OCI-LY3 (cell line): Measurements from ENCODE around the gene LPP.

ENCODE experiments used
- H2AFZ ChIP-seq: fragments of 200-600, 300-600 bp; shearing (Covaris generic); 2 replicates; pipeline ENCODE4 v1.6.0; 2014; ENCODE audit warnings: antibody characterized with exemption, low read depth, low read length
- H3K27ac ChIP-seq: fragments of 200-600, 300-600 bp; sonication (generic); 2 replicates; pipeline ENCODE4 v1.5.1; 2014; ENCODE audit warnings: mild to moderate bottlenecking, low read length, moderate library complexity, mixed read lengths
- H3K27me3 ChIP-seq: fragments of 200-600, 300-600 bp; sonication (generic); 2 replicates; pipeline ENCODE4 v1.6.1; 2014; ENCODE audit warnings: low read depth, low read length, mixed read lengths
- H3K36me3 ChIP-seq: fragments of 200-600, 300-600 bp; sonication (generic); replicated peaks from 2 replicates; pipeline ENCODE3; 2014; ENCODE audit warnings: low read depth, low read length, mixed read lengths
- H3K4me1 ChIP-seq: fragments of 300-600, 200-600 bp; sonication (generic); 2 replicates; pipeline ENCODE4 v1.6.1; 2014; ENCODE audit warnings: low read length, mixed read lengths
- H3K4me2 ChIP-seq: fragments of 200-600, 300-600 bp; sonication (generic); 2 replicates; pipeline ENCODE4 v1.6.1; 2014; ENCODE audit warnings: low read length, mixed read lengths
- H3K4me3 ChIP-seq: fragments of 300-600, 200-600 bp; sonication (generic); 2 replicates; pipeline ENCODE4 v1.5.1; 2014; ENCODE audit warnings: antibody characterized with exemption, mild to moderate bottlenecking, low read length, moderate library complexity
- H3K79me2 ChIP-seq: fragments of 300-600, 200-600 bp; shearing (Covaris generic); 2 replicates; pipeline ENCODE4 v1.6.1; 2014; ENCODE audit warnings: mild to moderate bottlenecking, low read length, mixed read lengths
- H3K9ac ChIP-seq: fragments of 300-600, 200-600 bp; shearing (Covaris generic); 2 replicates; pipeline ENCODE4 v1.6.0; 2014; ENCODE audit warnings: mild to moderate bottlenecking, low read length, moderate library complexity
- H3K9me3 ChIP-seq: fragments of 200-600, 300-600 bp; shearing (Covaris generic); 2 replicates; pipeline ENCODE4 v1.6.1; 2014; ENCODE audit warnings: low read length, mixed read lengths; ENCODE audit not compliant: insufficient read depth
- H4K20me1 ChIP-seq: fragments of 200-600, 300-600 bp; sonication (generic); 2 replicates; pipeline ENCODE4 v1.6.1; 2016; ENCODE audit warnings: low read length, mixed read lengths; ENCODE audit not compliant: insufficient read depth
- CTCF ChIP-seq: fragments of 200-600, 300-600 bp; sonication (generic); IDR thresholded peaks from 2 replicates; pipeline ENCODE4 v1.5.1; 2014; ENCODE audit warnings: antibody characterized with exemption, low read length, low read depth
- EZH2phosphoT487 ChIP-seq: fragments of 200-600 bp; shearing (Covaris generic); IDR thresholded peaks from 2 replicates; pipeline ENCODE4 v1.6.1; 2018; ENCODE audit warnings: antibody characterized with exemption, mixed run types, low read depth

Gene LPP

GRCh38 chr3:188332085-188332484 is 178.1 kb downstream of the LPP start:
- H3K9me3 ChIP-seq = no peaks in the 10 kb centered on the region
- no peak overlapping the region for H3K27ac ChIP-seq
- H4K20me1 ChIP-seq = no peaks in the 10 kb centered on the region
- H3K36me3 ChIP-seq = peaks cover 4% of the 10 kb centered on the region
- TF ChIP-seq EZH2phosphoT487 (no peak), CTCF (no peak)
- H3K4me3 ChIP-seq = no peak overlapping the region
- H3K27me3 ChIP-seq = peaks cover 8% of the 10 kb centered on the region; the same call in 1 of the 2 replicates
- no peak overlapping the region for H3K9ac ChIP-seq
- no peaks in the 10 kb centered on the region for H3K79me2 ChIP-seq
- H3K4me1 ChIP-seq = peaks cover 24% of the 10 kb centered on the region
- H2AFZ ChIP-seq = no peak overlapping the region
- no peak overlapping the region for H3K4me2 ChIP-seq

GRCh38 chr3:188335656-188336055 is 181.7 kb downstream of the LPP start:
- Histone ChIP-seq H3K36me3 (no peaks in the 10 kb centered on the region), H3K79me2 (no peaks in the 10 kb centered on the region), H3K27me3 (no peaks in the 10 kb centered on the region), H3K4me1 (peaks cover 21% of the 10 kb centered on the region), H3K9ac (no peak overlapping the region), H2AFZ (no peak overlapping the region), H3K4me3 (no peak overlapping the region), H4K20me1 (no peaks in the 10 kb centered on the region), H3K4me2 (no peak overlapping the region), H3K27ac (no peak overlapping the region), H3K9me3 (no peaks in the 10 kb centered on the region)
- TF ChIP-seq CTCF (no peak), EZH2phosphoT487 (no peak)

DNA sequence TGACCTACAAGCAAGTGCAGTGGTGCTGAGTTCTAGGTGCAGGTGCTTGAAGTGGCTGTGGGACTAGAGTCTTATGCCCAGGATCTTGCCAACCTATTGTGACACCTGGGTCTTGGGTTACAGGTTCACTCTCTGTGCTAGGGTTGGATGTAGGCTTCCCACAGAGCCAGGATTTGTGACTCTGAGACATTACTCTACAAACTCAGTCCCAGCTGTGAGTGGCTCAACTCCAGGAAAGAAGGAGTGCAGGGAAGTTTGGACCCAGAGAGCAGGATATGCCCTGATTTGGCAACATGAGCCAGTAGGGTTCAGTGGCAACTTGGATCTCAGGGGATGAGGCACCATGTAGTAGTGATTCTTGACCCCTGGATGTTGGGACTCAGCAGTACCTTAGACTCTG is 182.2 kb downstream of the LPP start:
- Histone ChIP-seq H3K36me3 (no peaks in the 10 kb centered on the region), H3K4me2 (no peak overlapping the region), H3K27me3 (no peaks in the 10 kb centered on the region), H4K20me1 (no peaks in the 10 kb centered on the region), H3K9me3 (no peaks in the 10 kb centered on the region), H3K9ac (no peak overlapping the region), H2AFZ (no peak overlapping the region), H3K4me3 (no peak overlapping the region), H3K79me2 (no peaks in the 10 kb centered on the region), H3K4me1 (peaks cover 26% of the 10 kb centered on the region), H3K27ac (no peak overlapping the region)
- TF ChIP-seq EZH2phosphoT487 (no peak), CTCF (no peak)

DNA sequence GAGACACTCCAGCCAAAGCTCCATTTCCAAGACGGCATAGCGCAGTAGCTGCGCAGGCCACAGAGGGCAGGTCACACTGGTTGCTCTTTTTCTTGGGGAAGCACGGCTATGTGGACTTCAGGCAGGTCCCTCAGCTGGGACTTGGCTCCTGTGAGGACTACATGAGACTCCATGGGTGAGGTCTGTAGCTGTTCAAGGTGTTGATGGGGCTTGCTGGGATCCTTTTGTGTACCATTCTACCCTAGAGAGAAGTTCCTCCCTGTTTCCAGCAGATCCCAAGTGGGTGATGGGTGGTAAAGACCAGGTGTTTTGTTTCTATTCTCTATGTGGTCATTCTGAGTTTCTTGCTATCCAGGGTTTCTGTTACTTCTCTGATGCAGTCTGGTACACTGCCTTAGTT is 183.3 kb downstream of the LPP start:
- TF ChIP-seq CTCF = no peak
- no peak for TF ChIP-seq EZH2phosphoT487
- Histone ChIP-seq H3K9ac (no peak overlapping the region), H3K27me3 (no peaks in the 10 kb centered on the region), H3K9me3 (no peaks in the 10 kb centered on the region), H3K27ac (no peak overlapping the region), H3K4me1 (peaks cover 36% of the 10 kb centered on the region), H3K36me3 (no peaks in the 10 kb centered on the region), H3K4me3 (no peak overlapping the region), H3K79me2 (no peaks in the 10 kb centered on the region), H3K4me2 (no peak overlapping the region), H4K20me1 (no peaks in the 10 kb centered on the region), H2AFZ (no peak overlapping the region)
